Neural progenitor cell (in vitro differentiated cells): ENCODE data around the gene EFCAB6.

Experiments used
- CTCF ChIP-seq: fragments of 200-600 bp; sonication (generic); IDR thresholded peaks from 2 replicates; pipeline ENCODE4 v1.5.1; 2017; ENCODE audit warnings: antibody characterized with exemption, mild to moderate bottlenecking
- EZH2 ChIP-seq: fragments of 200-600 bp; sonication (generic); IDR thresholded peaks from 2 replicates; pipeline ENCODE4 v1.6.1; 2017; ENCODE audit warnings: antibody characterized with exemption, mild to moderate bottlenecking, moderate library complexity
- EZH2phosphoT487 ChIP-seq: fragments of 200-600 bp; sonication (generic); IDR thresholded peaks from 2 replicates; pipeline ENCODE4 v1.6.1; 2017; ENCODE audit warnings: antibody characterized with exemption

- TF ChIP-seq CTCF (no peak), EZH2phosphoT487 (no peak), EZH2 (no peak)
Measured at GRCh38 chr22:43546186-43546585, 265.9 kb downstream of the EFCAB6 start.
